ENCODE measurements around the gene CPT1A.

DNA sequence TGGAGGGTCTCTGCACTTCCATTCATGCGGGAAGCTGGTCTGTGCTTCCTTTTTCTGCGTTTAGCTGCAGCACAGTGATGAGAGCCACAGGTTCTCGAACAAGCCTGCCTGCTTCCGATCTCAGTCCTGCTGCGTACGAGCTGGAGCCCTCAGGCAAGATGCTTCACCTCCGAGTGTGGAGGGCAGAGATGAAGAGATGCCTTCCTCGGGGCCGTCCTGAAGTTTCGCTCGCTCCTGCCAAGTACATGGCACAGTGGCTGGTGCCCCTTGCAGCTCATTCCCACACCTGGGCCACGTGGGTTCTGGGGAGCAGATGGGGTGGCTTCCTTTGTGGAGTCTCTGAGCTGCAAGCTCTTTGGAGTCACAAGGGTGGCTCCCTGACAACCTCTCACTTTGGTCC, 70.9 kb downstream of the CPT1A start:
- TF ChIP-seq, protein P1, sequence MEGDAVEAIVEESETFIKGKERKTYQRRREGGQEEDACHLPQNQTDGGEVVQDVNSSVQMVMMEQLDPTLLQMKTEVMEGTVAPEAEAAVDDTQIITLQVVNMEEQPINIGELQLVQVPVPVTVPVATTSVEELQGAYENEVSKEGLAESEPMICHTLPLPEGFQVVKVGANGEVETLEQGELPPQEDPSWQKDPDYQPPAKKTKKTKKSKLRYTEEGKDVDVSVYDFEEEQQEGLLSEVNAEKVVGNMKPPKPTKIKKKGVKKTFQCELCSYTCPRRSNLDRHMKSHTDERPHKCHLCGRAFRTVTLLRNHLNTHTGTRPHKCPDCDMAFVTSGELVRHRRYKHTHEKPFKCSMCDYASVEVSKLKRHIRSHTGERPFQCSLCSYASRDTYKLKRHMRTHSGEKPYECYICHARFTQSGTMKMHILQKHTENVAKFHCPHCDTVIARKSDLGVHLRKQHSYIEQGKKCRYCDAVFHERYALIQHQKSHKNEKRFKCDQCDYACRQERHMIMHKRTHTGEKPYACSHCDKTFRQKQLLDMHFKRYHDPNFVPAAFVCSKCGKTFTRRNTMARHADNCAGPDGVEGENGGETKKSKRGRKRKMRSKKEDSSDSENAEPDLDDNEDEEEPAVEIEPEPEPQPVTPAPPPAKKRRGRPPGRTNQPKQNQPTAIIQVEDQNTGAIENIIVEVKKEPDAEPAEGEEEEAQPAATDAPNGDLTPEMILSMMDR (IDR thresholded peaks at IDR 0.05): no peak
- TF ChIP-seq POLR2A (IDR thresholded peaks at IDR 0.05): no peak
- no peak for TF ChIP-seq POLR2AphosphoS5 (IDR thresholded peaks at IDR 0.05)
